ENCODE data around the gene RSBN1L. TPM values are rescaled to one million over a fixed set of nuclear protein-coding genes. Genes with fewer than 3 reads are reported as not detected.
A peak's percentile ranks its signal among the peaks of the same experiment; 100 is the strongest.

Gene RSBN1L
- total and polyA plus RNA-seq, 8 donors = 5.0 to 14.3 (median 8.9) TPM

DNA sequence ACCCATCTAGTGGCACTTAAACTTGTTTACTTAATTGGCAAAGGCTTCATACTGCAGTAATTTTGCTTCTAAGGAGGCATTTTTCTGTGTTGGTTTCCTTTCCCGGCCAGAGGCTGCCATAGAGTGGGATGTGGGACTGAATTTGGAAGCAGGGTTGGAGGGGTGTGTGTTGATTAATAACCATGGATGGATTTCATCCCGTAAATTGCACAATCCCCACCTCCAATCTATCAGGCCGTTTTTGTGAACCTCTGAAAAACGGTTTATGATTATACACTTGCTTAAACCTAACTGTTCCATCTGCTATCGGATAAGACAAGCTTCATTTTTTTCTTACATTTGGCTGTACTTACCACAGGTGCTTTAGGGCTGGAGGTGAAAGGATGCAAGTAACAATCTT, 100.7 kb downstream of the RSBN1L start:
- H3K27ac ChIP-seq = no peak overlapping the region
- TF ChIP-seq, protein P1, sequence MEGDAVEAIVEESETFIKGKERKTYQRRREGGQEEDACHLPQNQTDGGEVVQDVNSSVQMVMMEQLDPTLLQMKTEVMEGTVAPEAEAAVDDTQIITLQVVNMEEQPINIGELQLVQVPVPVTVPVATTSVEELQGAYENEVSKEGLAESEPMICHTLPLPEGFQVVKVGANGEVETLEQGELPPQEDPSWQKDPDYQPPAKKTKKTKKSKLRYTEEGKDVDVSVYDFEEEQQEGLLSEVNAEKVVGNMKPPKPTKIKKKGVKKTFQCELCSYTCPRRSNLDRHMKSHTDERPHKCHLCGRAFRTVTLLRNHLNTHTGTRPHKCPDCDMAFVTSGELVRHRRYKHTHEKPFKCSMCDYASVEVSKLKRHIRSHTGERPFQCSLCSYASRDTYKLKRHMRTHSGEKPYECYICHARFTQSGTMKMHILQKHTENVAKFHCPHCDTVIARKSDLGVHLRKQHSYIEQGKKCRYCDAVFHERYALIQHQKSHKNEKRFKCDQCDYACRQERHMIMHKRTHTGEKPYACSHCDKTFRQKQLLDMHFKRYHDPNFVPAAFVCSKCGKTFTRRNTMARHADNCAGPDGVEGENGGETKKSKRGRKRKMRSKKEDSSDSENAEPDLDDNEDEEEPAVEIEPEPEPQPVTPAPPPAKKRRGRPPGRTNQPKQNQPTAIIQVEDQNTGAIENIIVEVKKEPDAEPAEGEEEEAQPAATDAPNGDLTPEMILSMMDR (IDR thresholded peaks at IDR 0.05) = no peak
- ATAC-seq (no peak), DNase-seq (no peak), FAIRE-seq (no peak)
- H3K27me3 ChIP-seq = no peaks in the 10 kb centered on the region
- H3K4me1 ChIP-seq = peaks cover 0 to 22% (median 20%) of the 10 kb centered on the region in 3 donors
- H3K36me3 ChIP-seq = no peaks in the 10 kb centered on the region
- 11 to 17% methylated on average over 5 of the region's 5 CpGs for WGBS, 2 donors
- intact Hi-C loops (cut with DNase I) = no loop called here
- peak overlapping the region; percentile 57 to 79 (median 69) for H3K4me3 ChIP-seq
- no peaks in the 10 kb centered on the region for H3K9me3 ChIP-seq

DNA sequence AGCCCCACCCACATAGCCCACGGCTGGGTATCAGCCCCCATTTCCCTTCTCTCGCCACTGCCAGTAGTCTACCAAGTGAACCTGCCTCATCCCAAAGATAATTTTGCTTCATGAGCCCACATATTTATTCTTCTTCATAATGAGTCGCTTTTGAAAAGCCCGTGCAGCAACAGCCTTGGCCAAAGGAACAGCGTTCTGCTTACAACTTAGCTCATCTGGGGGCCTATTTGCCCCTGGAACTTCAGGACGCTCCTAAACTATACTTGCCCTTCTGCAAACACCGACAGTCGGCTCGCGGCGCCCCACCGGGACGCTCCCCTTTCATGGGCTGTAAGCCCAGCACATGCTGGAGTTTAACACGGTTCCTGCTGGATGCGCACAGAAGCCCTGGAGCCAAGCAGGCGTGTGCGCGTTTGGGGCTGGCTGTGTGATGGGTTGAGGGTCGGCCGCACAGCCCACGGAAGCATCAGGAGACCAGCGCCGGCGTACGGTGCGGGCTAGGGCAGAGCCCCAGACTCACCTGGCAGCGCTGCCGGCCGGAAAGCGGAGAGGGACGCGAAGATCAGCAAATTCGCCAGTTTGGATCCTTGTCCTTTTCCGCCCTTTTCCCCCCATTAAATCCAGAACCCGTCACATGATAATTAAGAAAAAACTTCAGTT, 101.6 kb downstream of the RSBN1L start:
- Histone ChIP-seq H3K4me3 (peak overlapping the region; percentile 57 to 79 (median 69)), H3K27ac (peak overlapping the region; percentile 34 to 81 (median 60)), H3K36me3 (no peaks in the 10 kb centered on the region), H3K27me3 (no peaks in the 10 kb centered on the region), H3K4me1 (peaks cover 0 to 17% (median 17%) of the 10 kb centered on the region in 3 donors), H3K9me3 (no peaks in the 10 kb centered on the region)
- FAIRE-seq (no peak), DNase-seq (peak in 1 of 6 donors; percentile 64), ATAC-seq (peak; percentile 12 to 31 (median 22))
- 0% methylated on average over 35 of the region's 35 CpGs for WGBS, 2 donors
- intact Hi-C loops (cut with DNase I) = no loop called here
- TF ChIP-seq, protein P1 (IDR thresholded peaks at IDR 0.05) = no peak

DNA sequence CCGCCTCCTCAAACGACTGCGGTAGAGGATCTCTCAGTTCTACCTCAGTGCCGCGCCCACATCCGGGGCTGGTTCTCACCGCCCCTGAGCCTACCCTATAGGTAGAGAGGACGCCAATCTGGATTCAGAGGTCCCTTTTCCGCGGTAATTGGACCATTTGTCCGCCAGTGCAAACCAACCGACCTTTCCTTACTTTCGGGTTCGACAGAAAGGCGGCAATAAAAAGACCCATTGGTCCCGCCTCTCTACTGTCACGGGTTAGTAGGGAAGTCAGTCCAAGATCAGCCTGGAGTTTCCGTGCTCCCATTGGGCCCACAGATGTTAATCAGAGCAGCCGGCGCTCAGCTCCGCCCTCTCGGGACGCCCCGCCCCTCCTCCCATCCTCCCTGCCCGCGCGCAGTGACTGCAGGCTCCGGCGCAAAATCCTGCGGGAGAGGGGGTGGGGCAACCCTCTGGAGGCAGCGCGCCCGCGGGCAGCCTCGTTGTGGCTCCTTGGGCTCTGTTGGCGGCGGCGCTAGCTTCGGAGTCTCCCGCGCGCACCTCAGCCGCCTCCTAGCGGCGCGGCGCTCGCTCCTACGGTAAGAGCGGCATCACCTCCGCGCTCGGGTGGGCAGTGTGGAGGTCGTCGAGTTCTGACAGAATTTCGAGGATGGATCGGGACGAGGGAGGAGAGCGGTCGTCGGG, 102.3 kb downstream of the RSBN1L start, which contains the start of the genes PHTF2 and TMEM60:
Gene PHTF2 (plus strand): TSS at position 380 of the 684 bp plus-strand sequence.
Gene TMEM60 (minus strand): TSS at position 41 of the 684 bp plus-strand sequence. CDS start 4,061 bp downstream, outside the sequence.
- H3K36me3 ChIP-seq = no peaks in the 10 kb centered on the region
- ATAC-seq = peak; percentile 90 to 95 (median 91)
- peak within 1 kb of the TSS; percentile 69 to 83 (median 72) for H3K4me3 ChIP-seq
- no peaks in the 10 kb centered on the region for H3K9me3 ChIP-seq
- H3K27me3 ChIP-seq = no peaks in the 10 kb centered on the region
- H3K4me1 ChIP-seq = peaks cover 0 to 17% (median 17%) of the 10 kb centered on the region in 3 donors
- TF ChIP-seq, protein P1 (IDR thresholded peaks at IDR 0.05) = peak in 3 of 4 donors; percentile 23 to 38 (median 33)
- peak within 1 kb of the TSS; percentile 70 to 87 (median 78) for H3K27ac ChIP-seq
- peak; percentile 95 for FAIRE-seq
- intact Hi-C loops (cut with DNase I) = no loop called here
- peak; percentile 98 to 99 (median 99) for DNase-seq
- 0 to 1% methylated on average over 54 to 61 of the region's 61 CpGs for WGBS, 2 donors

DNA sequence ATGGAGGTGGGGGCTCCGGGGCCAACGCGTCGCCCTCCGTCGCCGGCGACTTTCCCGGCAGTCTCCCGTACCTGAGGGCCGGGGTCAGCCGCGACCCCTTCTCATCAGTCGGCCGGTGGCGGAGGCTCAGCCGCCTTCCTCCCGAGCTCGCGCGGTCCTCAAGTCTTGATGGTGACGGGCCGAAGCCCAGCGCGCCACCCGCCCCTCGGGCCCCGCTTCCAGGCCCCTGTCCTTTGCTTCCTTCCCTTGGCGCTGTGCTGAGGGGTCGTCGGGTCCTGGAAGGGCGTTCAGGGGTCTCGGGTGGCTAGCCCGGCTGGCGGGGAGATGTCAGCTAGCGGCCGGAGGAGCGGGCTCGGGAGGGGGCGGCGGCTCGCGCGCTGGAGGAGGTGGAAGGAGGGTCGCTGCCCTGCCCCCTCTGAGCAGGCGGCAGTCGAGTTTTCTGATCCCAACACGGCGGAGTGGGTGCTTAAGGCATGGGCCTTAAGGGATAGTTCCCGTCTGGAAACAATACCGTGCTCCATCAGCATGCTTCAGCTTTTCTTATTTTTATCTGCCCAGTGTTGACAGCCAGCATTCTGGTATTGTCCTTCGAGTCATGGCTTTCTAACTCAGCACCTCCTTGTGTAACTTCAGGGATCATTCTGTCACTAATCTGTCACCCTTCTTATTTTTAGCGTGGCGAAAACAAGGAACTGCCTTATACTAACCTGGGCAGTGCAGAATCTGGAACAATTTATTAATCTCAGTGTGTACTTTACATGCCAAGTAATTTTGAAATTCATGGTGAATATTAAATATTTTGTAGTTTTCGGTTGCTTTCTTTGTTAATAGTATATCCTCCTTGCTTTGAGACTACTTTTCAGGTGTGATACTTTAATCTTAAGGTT, 103.1 kb downstream of the RSBN1L start:
- Histone ChIP-seq H3K27me3 (no peaks in the 10 kb centered on the region), H3K4me3 (peak overlapping the region; percentile 51 to 83 (median 72)), H3K36me3 (no peaks in the 10 kb centered on the region), H3K9me3 (no peaks in the 10 kb centered on the region), H3K27ac (peak overlapping the region; percentile 70 to 87 (median 78)), H3K4me1 (peaks cover 0 to 17% (median 17%) of the 10 kb centered on the region in 3 donors)
- intact Hi-C loops (cut with DNase I) = no loop called here
- 1% methylated on average over 54 to 55 of the region's 55 CpGs for WGBS, 2 donors
- FAIRE-seq (no peak), ATAC-seq (peak; percentile 5 to 14 (median 9)), DNase-seq (peak; percentile 17 to 81 (median 49))
- TF ChIP-seq, protein P1 (IDR thresholded peaks at IDR 0.05) = peak in 1 of 4 donors; percentile 3
